SHP77 treated with DMSO at 0.1 percent for 48 hours (cell line): ENCODE results near the gene SIL1.
A peak's percentile ranks its signal among the peaks of the same experiment; 100 is the strongest.
"Not testable (repeated sequence)": the region's sequence is repeated elsewhere in the genome, so short reads cannot be mapped to it uniquely, and the experiment has no call there.

ENCODE experiments used
- DNase-seq: peaks from one replicate; lab custom pipeline; 2025; lab: John Stamatoyannopoulos, UW

The SIL1 gene

GRCh38 chr5:139197710-139198669 lies at the start of gene SIL1:
Gene SIL1, minus strand, starts transcription at chr5:139198368. Its CDS starts 70,525 bp downstream, at chr5:139127843.
- peak; percentile 83 for DNase-seq

GRCh38 chr5:139246394-139246793 lies 48.2 kb upstream of the SIL1 start:
- DNase-seq = no peak

DNA sequence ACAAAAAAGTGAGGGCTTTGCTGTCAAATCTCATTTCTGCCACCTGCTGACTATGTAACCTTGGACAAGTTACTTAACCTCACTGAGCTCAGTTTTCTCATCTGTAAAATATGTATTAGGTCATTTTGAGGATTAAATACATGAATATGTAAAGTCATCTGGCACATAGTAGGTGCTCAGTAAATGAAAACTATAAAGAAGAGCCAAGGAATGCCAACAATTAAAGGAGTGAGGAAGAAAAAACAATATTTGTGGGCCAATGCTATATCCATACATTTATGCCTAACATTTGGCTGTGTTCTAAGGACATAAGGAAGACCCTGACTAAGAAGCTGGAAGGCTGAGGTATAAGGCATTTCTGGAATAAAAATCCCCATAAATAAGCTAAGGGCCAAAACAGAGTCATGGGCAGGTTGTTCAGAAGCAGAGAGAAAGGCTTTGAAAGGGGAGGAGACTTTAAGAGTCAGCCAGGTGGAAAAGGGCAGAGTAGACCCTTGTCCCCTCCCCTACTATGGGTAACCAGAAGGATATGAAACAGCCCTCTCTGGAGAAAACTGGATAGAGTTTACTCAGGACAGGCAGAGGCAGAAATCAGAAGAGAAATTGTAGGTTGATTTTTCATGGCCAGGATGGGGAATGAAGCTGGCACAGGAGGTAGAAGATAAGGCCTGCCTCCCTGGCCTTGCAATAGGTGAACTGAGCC lies 47.6 kb upstream of the SIL1 start:
- no peak for DNase-seq

DNA sequence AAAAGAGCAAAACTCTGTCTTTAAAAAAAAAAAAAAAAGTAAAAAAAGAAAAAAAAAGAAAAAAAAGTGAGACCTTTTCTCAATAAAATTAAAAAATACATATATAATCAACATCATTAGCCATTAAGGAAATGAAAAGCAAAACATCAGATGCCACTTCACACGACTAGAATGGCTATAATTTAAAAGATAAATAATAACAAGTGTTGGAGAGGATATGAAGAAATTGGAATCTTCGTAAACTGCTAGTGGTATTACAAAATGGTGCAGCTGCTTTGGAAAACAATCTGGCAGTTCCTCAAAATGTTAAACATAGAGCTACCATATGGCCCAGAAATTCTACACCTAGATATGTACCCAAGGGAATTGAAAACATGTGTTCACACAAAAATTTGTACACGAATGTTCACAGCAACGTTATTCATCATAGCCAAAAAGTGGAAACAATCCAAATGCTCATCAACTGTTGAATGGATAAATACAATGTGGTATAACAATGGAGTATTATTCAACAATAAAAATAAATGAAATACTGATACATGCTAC lies 45.3 kb upstream of the SIL1 start:
- no peak for DNase-seq

GRCh38 chr5:139241139-139241538 lies 43.0 kb upstream of the SIL1 start:
- no peak for DNase-seq

- DNase-seq = no peak
Measured at GRCh38 chr5:139236479-139236878, 38.3 kb upstream of the SIL1 start.

DNA sequence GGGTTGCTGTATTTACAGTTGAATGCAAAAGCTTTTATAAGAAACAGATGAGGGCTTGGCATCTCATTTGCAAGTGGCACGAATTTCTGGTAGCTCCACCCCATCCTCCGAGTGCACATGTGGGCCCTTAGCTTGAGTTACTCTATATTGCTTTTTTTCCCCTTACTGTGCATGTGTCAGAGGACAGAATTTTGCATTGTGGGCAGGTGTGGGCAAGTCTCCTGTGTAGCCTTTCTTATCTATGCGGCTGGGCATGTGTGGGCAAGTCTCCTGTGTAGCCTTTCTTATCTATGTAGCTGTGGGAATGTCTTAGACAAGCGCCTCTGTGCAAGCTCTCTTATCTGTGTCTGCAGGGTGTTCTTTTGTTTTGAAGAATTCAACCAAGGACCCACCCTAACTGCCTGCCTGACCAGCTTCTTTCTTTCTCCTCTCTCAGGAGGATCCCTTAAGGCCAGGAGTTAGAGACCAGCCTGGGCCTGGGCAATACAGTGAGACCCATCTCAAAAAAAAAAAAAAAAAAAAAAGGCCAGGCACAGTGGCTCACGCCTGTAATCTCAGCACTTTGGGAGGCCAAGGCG lies 34.1 kb upstream of the SIL1 start:
- no peak for DNase-seq

DNA sequence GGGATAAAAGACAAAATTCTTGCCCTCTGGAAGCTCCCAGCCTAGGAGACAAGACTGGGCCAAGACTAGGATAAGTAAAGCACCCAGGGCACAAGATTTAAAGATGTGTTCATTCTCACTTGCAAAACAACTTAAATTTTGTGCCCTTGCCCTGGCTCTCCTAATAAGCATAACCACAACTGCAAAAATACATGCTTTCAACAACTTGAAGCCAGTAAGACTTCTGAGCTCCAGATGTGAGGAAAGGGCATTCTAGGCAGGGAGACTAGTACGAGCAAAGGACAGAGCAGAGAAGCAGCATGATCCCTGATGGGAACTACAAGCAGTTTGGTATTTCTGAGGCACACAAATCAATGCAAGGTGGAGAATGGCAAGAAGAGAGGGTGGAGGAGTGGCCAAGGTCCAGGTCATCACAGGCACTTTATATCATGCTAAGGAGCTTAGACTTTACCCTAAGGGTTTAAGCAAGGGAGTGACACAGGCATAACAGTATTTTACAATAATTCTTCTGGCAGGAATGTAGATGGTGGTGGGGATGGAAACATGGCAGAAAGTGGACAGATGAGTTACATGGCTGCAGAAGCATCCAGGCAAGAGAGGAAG lies 30.1 kb upstream of the SIL1 start:
- DNase-seq = no peak

DNA sequence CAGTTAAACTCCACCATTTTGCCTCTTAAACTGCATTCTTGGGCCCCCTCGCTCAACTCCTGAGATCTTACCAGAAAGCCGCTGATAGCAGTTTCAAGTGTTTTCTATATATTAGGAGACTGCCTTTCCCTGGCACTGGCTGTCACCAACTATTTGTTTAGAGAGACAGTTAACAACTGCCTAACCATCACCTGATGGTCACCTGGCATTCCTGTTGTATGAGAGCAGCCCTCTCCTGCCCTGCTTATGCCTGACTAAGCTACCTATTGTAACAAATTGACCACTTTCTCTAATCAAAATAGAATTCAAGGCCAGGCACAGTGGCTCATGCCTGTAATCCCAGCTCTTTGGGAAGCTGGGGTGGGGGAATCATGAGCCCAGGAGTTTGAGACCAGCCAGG lies 28.0 kb upstream of the SIL1 start:
- no peak for DNase-seq

DNA sequence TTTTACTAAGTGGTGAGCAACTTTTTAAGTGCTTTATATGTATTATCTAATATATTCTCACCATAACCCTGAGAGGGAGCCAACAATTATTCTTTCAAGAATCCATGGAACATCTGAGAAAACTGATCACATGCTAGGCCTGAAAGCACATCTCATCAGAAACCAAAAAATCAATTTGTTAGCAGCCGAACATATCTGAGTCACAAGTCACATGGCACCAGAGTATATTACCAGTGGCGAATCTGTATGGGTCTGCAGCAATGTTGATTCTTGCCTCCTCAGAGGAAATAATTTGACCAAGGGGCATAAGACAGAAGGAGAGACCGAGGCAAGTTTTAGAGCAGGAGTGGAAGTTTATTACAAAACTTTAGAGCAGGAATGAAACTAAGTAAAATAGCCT lies 25.3 kb upstream of the SIL1 start:
- no peak for DNase-seq

DNA sequence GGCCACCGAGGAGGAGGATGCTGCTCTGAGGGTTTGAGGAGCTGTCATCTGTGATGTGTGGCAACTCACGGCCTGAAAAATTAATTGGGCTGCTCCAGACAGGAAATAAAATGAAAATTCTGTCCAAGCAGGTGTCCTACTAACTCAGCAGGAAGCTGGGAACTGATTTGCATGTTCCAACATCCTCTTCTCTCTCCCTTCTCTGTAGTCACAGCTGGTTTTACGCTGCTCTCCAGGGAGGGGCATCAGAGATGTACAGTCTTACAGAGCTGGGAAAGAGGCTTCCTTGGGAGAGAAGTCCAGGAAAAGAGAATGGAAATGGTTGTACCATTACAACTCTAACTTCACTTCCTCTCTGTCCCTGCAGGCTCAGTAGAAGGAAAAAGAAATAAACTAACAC lies 24.2 kb upstream of the SIL1 start:
- peak; percentile 66 for DNase-seq

GRCh38 chr5:139218038-139218437 lies 19.9 kb upstream of the SIL1 start:
- not testable (repeated sequence) for DNase-seq

GRCh38 chr5:139215107-139215975 lies 17.2 kb upstream of the SIL1 start:
- no peak for DNase-seq

DNA sequence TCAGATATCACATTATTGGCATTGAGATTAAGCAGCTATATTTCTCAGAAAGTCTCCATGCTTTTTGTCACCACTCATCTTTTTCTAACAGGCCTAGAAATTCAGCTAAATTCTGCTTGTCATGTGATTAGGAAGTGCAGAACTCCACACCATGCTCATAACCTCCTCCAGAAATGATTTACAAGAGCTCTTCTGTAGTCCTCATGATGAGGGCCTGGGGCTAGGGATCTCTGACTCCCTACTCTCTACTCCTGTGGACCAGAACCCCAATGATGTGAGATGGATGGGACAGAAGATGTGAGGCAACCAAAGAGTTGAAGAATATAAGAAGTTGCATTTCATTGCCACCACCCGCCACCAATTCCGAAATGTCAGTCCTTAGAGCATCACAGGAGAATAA lies 16.5 kb upstream of the SIL1 start:
- DNase-seq = no peak

DNA sequence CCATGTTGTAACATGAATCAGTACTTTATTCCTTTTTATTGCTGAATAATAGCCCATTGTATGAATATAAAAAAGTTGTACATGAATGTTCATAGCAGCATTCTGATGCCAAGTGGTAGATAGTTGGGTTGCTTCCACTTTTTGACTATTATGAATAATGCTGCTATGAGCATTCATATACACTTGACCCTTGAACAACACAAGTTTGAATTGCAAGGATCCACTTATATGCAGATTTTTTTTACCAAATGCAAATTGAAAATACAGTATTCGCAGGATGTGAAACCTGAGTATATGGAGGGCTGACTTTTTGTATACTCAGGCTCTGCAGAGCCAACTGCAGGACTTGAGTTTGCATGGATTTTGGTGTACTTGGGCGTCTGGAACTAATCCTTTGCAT lies 14.7 kb upstream of the SIL1 start:
- DNase-seq = no peak

GRCh38 chr5:139212486-139212885 lies 14.3 kb upstream of the SIL1 start:
- no peak for DNase-seq

DNA sequence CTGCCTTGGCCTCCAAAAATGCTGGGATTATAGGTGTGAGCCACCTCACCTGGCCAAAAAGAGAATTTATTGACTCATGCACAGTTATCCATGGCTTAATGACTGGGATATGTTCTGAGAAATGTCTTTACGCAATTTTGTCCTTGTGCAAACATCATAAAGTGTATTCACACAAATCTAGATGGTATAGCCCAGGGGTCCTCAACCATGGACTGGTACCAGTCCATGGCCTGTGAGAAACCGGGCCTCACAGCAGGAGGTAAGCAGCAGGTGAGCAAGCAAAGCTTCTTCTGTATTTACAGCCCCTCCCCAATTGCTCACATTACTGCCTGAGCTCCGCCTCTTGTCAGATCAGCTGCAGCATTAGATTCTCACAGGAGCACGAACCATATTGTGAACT lies 12.4 kb upstream of the SIL1 start:
- peak; percentile 35 for DNase-seq

DNA sequence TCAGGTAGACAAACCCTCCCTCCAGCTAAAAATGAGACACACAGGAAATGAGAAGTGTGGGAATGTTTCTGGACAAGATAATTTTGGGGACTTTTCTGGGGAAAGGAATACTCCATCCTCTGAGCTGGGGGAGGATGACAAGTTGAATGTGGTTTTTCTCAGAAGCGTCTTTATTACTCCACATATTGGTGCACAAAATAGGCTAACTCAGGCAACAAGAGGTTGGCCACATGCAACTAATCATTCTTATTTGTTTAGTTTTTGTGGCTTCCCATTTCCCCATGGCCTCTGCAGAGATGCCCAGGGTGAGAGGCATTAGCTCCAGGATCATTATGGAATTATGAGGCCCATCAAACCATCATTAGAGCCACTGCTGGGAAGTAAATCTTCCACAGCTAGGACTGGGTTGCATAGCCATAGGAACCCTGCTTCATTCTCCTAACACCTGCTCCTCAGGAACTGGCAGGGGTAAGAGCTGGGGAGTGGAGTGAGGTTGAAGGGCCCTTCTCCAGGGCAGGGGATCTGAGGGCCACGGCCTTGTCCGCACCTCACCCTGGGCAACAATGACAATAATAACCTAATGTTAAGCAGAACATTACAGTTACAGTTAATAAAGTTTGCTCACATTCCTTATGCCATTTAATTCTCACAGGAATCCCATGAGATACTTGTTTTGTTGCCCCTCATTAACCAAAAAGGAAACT lies 9.3 kb upstream of the SIL1 start:
- no peak for DNase-seq

DNA sequence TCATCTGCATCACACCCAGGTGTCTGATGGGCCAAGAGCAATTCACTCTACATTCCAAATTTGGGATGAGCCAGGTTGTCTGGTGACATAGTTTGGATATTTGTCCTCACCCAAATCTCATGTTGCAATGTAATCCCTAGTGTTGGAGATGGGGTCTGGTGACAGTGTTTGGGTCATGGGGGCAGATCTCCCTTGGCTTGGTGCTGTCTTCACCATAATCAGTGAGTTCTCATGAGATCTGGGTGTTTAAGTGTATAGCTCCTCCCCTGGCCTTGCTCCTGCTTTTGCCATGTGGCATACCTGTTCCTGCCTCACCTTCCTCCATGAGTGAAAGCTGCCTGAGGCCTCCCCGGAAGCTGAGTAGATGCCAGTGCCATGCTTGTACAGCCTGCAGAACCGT lies 7.4 kb upstream of the SIL1 start:
- no peak for DNase-seq

DNA sequence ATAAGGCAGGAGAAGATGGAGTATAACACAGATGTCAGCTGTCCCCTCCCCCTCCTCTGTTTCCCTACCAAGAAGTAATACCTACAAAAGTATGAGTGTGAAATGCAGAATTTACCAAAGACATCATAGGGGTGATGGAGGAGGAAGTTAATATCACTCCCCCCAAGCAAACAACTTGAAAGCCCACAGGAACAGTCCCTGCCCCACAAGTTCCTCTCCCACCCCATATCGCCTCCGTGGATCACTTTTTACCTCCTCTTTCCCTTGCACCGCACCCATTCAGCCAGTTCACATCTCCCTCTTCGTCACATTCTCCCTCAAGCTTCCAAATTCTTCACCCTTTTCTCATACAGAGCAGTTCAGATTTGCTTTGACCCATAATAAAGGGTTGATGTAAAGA lies 7.0 kb upstream of the SIL1 start:
- no peak for DNase-seq

DNA sequence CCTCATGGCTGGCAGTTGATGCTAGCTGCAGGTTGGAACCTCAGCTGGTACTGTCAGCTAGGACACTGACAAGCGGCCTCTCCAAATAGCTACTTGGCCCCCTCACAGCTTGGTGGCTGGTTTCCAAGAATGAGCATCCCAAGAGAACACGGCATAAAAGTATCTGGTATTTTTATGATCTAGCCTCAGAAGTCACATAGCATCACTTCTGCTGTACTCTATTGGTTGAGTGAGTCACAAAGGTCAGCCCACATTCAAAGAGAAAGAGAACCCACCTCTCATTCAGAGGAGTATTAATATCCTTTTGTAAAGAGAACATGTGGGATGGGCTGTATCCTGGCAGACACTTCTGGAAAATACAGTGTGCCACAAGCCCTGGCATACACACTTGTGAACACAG lies 6.0 kb upstream of the SIL1 start:
- DNase-seq = no peak
